GM18526 (cell line): Measurements from ENCODE around the gene CDH22.

Source experiments
- POLR2A ChIP-seq: IDR thresholded peaks from 3 replicates; pipeline ENCODE4 v1.6.1; 2011; ENCODE audit not compliant: insufficient read length; ENCODE audit errors: extremely low read depth

Gene CDH22

DNA sequence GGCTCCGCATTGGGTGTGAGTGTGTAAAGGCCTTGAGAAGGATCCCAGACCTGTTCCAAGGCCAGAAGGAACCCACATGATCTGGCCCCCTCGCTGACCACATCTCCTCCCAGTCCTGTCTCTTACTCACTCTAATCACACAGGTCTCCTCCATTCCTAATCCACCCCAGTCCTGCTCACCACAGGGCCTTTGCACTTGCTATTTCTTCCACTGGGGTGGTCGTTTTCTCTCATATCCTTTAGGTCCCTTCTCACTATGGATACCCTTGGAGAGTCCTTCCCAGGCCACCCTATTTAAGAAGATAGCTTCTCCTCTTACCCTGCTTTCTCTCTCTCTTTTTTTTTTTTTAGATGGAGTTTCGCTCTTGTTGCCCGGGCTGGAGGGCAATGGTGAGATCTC lies 124.5 kb downstream of the CDH22 start:
- no peak for TF ChIP-seq POLR2A

- TF ChIP-seq POLR2A = no peak
Measured at GRCh38 chr20:46182276-46183200, 125.8 kb downstream of the CDH22 start.

DNA sequence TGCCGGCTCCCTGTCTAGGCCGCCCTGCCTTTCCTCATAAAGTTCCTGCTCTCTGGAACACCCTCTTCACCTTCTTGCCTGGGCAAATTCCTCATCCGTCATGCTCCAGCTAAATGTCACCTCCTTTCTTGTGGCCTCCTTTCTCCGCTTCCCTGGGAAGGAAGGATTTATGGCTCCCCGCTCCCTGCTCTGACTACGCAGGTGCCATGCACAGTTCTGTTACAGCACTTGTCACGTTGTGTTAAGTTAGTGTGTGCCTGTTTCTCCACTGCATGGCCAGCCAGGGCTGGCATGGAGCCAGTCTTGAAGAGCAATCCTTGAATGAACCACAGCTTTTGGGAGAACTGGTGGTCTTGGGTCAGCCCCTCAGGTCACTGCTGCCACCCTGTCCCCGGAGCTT lies 128.4 kb downstream of the CDH22 start:
- TF ChIP-seq POLR2A = no peak

GRCh38 chr20:46178891-46179290 lies 129.4 kb downstream of the CDH22 start:
- no peak for TF ChIP-seq POLR2A

GRCh38 chr20:46177768-46178167 lies 130.5 kb downstream of the CDH22 start:
- TF ChIP-seq POLR2A = no peak

- TF ChIP-seq POLR2A = no peak
Measured at GRCh38 chr20:46176739-46177378, 131.4 kb downstream of the CDH22 start.

GRCh38 chr20:46175127-46175494 lies 133.2 kb downstream of the CDH22 start:
- no peak for TF ChIP-seq POLR2A

GRCh38 chr20:46174469-46175126 lies 133.7 kb downstream of the CDH22 start:
- no peak for TF ChIP-seq POLR2A

GRCh38 chr20:46173652-46174468 lies 134.4 kb downstream of the CDH22 start:
- TF ChIP-seq POLR2A = no peak

DNA sequence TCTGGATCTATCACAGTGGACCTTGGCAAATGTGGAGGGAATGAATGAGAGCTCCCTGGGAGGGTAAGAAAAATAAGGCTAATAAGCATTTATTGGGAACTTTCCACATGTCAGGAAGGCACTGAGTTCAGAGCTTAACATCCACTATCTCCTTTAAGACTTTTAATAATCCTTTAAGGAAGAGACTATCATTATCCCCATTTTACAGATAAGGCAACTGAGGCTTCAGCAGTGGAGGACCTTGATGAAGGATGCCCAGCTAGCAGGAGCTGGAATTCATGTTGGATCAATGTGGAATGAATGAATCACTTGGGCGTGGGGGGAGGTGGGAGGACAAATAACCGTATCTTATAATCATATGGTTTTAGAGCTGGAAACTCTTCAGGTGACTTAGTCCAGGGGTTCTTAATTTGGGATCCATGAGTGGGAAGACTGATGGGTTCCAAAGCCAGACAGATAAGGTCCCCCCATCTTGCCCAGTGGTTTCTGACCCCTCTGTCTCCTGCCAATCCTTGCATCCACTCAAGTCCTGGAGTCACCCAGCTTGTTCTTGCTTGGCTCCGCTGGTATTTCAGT lies 135.2 kb downstream of the CDH22 start:
- no peak for TF ChIP-seq POLR2A

DNA sequence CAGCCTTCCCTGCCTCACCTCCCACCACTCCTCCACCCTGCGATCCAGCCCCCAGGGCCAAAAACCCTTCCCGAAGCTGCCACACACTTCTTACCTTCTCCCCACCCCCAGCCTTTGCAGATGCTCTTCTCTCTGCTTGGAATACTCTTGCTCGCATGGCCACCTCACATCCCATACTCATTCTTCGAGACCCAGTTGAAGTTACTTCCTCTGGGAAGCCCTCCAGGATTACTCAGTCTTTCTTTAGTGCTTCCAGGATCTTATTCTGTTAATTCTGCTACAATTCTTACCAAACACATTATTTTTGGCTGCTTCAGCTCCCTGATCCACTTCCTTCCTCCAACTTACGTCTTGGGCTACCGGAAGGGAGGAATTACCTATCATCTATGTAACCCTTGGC lies 135.8 kb downstream of the CDH22 start:
- TF ChIP-seq POLR2A = no peak

DNA sequence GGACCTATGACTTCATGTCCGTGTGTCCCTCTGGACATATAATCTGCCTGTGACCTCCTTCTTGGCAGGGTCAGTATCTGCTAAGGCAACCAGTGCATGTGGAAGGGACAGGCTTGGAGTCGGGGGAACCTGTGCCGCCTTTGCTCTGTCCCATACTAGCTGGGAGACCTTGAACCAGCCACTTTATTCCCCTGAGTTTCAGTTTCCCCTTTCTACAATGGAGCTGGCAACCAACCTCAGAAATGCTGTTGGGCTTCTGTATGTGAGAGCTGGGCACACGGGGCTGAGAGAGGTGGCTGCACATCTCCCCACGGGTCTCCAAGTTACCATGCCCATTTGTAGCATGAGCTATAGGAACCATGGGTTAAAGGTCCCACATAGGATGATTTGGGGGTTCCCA lies 136.4 kb downstream of the CDH22 start:
- no peak for TF ChIP-seq POLR2A

DNA sequence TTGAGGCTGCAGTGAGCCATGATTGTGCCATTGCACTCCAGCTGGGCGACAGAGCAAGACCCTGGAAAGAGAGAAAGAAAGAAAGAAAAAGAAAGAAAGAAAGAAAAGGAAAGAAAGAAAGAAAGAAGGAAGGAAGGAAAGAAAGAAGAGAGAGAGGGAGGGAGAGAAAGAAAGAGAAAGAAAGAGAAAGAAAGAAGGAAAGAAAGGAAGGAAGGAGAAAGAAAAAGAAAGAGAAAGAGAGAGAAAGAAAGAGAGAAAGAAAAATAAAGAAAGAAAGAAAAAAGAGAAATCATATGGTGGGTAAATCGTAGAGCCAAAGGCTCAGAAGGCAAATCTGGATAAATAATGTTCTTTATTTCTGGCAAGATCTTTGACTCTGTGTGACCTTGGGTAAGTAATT lies 136.8 kb downstream of the CDH22 start:
- no peak for TF ChIP-seq POLR2A

DNA sequence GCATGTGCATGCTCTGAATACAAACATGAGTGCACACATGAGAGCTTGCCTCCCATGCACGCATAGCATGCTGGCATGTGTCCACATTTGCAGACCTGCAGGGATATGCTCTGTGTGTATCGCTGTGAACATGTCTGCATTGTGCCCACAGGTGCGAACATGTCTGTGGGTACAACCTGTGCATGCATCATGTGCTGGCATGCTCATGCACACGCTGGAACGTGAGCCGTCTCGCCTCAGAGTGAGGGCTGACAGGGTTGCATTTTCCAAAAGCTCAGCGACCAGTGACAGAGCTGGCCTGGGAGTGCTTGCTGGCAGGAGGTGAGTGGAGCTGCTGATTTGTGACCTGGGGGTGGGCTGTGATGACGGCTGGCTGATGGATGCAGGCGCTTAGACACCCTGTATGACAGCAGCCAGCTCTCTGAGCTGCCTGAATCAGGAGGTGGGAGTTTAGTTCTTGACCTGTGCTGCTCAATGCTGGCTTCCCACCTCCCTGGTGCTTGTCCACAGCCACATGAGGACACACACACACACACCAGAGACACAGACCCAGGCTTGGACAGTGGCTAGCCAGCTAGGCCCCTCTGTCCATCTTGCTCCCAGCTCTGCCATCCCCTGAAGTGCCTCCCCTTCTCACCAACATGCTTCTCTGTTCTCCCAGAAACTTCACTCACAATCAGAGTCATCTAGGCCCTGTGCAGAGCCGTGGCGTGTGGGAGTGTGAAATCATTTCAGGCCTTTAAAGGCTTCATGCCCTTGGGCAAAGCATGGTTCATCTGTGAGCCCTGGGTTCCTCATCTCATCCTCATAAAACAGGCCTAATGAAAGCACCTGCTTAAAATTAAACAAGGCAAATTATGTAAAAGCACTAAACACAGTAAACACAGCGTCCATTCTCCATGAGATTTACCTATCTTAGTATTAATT lies 138.8 kb downstream of the CDH22 start:
- no peak for TF ChIP-seq POLR2A

DNA sequence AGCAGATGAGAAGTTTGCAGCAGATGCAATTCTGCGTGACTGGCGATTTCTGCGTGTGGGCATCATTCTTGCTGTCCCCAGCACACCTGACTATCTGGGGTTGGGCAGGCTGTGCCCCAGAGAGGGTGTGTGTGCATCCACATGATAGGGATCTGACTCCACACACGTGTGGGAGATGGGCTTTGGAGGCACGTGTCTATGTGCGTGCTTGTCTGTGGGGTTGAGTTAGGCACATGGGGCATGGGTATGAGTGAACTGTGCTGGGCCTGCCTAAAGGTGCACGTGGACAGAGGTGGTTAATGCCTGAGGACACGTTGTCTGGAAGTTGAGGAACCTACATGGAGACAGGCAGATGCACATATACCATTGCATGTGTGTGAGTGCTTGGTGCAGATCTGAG lies 139.9 kb downstream of the CDH22 start:
- TF ChIP-seq POLR2A = no peak
